ENCODE measurements around the gene GOSR2. TPM values are rescaled to one million over a fixed set of nuclear protein-coding genes. Genes with fewer than 3 reads are reported as not detected.

The GOSR2 gene
- total and polyA plus RNA-seq, 2 of the 8 experiments (the other 6 are each of a cell fraction or from before 2014, with no cell fraction given), result 28.2 to 36.2 TPM

DNA sequence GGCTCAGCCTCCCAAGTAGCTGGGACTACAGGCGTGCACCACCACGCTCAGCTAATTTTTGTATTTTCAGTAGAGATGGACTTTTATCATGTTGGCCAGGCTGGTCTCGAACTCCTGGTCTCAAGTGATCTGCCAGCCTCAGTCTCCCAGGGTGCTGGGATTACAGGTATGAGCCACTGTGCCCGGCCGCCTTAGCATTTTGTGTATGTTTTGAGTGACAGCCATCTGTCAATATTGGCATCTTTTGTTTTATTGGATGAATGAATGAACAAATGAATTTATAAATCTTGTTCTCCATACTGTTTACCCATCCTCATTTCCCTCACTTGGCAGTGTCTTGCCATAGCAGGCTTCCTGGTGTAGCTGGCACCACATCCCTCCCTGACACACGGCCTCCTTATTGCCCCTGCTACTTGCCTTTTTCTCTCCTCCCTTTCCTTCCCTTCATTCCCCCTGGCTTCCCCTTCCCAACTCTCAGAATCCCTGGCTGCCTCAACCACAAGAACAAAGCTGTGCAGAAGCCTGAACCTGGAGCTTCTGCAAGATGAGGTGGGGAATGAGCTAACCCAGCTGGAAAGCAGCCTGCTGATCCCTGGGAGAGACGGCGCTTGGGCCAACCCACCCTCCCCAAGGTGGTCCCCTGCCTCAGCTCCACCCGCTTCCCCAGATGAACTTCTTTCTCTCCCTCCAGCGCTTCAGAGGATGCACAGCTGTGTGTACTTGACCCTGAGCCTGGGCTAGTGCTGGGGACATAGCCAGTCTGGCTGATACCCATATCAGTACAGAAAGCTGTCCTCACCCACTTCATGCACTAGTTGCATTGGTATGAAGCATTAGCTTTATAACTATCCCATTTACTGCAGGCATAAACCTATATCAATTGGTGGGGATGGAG, 37.3 kb upstream of the GOSR2 start:
- H2BK120ac ChIP-seq (replicated peaks; ENCODE audit: low read depth, low read length), result no peak overlapping the region
- H4K8ac ChIP-seq (ENCODE audit: extremely low read depth, insufficient read depth, low read length), result no peak overlapping the region
- H3K36me3 ChIP-seq (ENCODE audit: control insufficient read depth in 2 of 4, insufficient read depth in 4 of 4, low read length in 3 of 4), result no peaks in the 10 kb centered on the region
- H3K4me1 ChIP-seq (replicated peaks in 1 of 4; ENCODE audit: control insufficient read depth in 3 of 4, insufficient read depth in 4 of 4, low read length in 3 of 4), result no peaks in the 10 kb centered on the region; a peak in 2 of 7 replicates
- H3K9ac ChIP-seq (replicated peaks in 1 of 4; ENCODE audit: extremely low read depth in 1 of 4, low read depth in 3 of 4, low read length in 3 of 4), result no peak overlapping the region
- no peak for DNase-seq (ENCODE audit: low read depth in 1 of 2, low spot score in 2 of 2)
- no peaks in the 10 kb centered on the region for H3K9me3 ChIP-seq (ENCODE audit: insufficient read depth in 2 of 2, low read depth in 1 of 2, low read length in 1 of 2)
- H2BK20ac ChIP-seq (ENCODE audit: low read length), result no peak overlapping the region
- no peaks in the 10 kb centered on the region for H3K27me3 ChIP-seq (replicated peaks in 1 of 4; ENCODE audit: control insufficient read depth in 3 of 4, extremely low read depth in 1 of 4, insufficient read depth in 3 of 4, low read length in 3 of 4)
- no peak overlapping the region for H2BK12ac ChIP-seq (ENCODE audit: low read depth, low read length)
- no peak overlapping the region for H3K4ac ChIP-seq (replicated peaks; ENCODE audit: insufficient read length, low read depth, low read length)
- H3K4me3 ChIP-seq (ENCODE audit: extremely low read depth in 1 of 4, insufficient read depth in 2 of 4, low read depth in 3 of 4, low read length in 4 of 4), result no peak overlapping the region
- no peak overlapping the region for H3K4me2 ChIP-seq (ENCODE audit: insufficient read depth in 1 of 2, low read depth in 2 of 2, low read length in 2 of 2)
- POLR2A ChIA-PET (ENCODE audit: partially characterized antibody), result interaction anchor here (1.2 kb wide), 1 partner anchor 20 kb away, joined by 3 read pairs; no protein-coding TSS in a partner anchor
- FAIRE-seq, result no peak
- H3K79me2 ChIP-seq (ENCODE audit: control insufficient read depth in 1 of 2, insufficient read depth in 2 of 2, low read length in 2 of 2), result no peaks in the 10 kb centered on the region
- no peaks in the 10 kb centered on the region for H3K23me2 ChIP-seq (ENCODE audit: low read depth, low read length)
- H3K79me1 ChIP-seq (ENCODE audit: low read depth, low read length), result no peaks in the 10 kb centered on the region
- H3K27ac ChIP-seq (ENCODE audit: low read depth, low read length), result no peak overlapping the region
- H4K91ac ChIP-seq (replicated peaks; ENCODE audit: insufficient read length, low read length), result no peak overlapping the region
- CTCF ChIA-PET (ENCODE audit: partially characterized antibody), result interaction anchor here (0.6 to 4.3 kb wide), 7 partner anchors 10 to 710 kb away, joined by 3 to 41 read pairs (median 5); no protein-coding TSS in a partner anchor
- WGBS, 2 experiments (ENCODE audit: extremely low coverage in 1 of 2, insufficient coverage in 1 of 2, insufficient read length in 1 of 2, insufficient replicate concordance in 2 of 2, low coverage in 1 of 2, low lambda C conversion rate in 2 of 2, missing lambda C conversion rate in 1 of 2), result 82% methylated on average over 10 of the region's 10 CpGs; no CpG with 5 or more reads in 1 of the 2 experiments
- no peak overlapping the region for H4K5ac ChIP-seq (ENCODE audit: insufficient read length, low read depth, low read length)
- H2BK15ac ChIP-seq (ENCODE audit: low read length), result no peak overlapping the region
- no peaks in the 10 kb centered on the region for H4K20me1 ChIP-seq (replicated peaks in 1 of 2; ENCODE audit: control insufficient read depth in 1 of 2, insufficient read depth in 2 of 2, low read length in 2 of 2)
- no peak overlapping the region for H2BK5ac ChIP-seq (ENCODE audit: low read depth, low read length)
- no peak overlapping the region for H2AK5ac ChIP-seq (ENCODE audit: low read depth, low read length)
- no peak overlapping the region for H3K56ac ChIP-seq (replicated peaks; ENCODE audit: insufficient read length, low read depth, low read length)
- no peak overlapping the region for H3K23ac ChIP-seq (ENCODE audit: insufficient read length)
- H3K14ac ChIP-seq (ENCODE audit: insufficient read length), result no peak overlapping the region
- H3K18ac ChIP-seq (ENCODE audit: extremely low read depth, low read length), result no peak overlapping the region
- H2AFZ ChIP-seq (ENCODE audit: low read length), result no peak overlapping the region
- TF ChIP-seq SUZ12 (IDR thresholded peaks at IDR 0.05; ENCODE audit: low read length) (no peak), RXRA (IDR thresholded peaks at IDR 0.05; ENCODE audit: insufficient read depth, low read depth, low read length) (no peak), JUND (IDR thresholded peaks at IDR 0.05; ENCODE audit: low read length) (no peak), TAF1 (IDR thresholded peaks at IDR 0.05; ENCODE audit: low read depth, low read length) (no peak), HDAC6 (IDR thresholded peaks at IDR 0.05; ENCODE audit: low read depth, low read length) (no peak), ATF3 (IDR thresholded peaks at IDR 0.05; ENCODE audit: insufficient read depth, low read depth, low read length) (no peak), CTCF (IDR thresholded peaks at IDR 0.05; ENCODE audit: control extremely low read depth in 1 of 3, insufficient read depth in 1 of 3, low read depth in 1 of 3, low read length in 3 of 3) (no peak), BACH1 (IDR thresholded peaks at IDR 0.05; ENCODE audit: low read length) (no peak), EZH2 (IDR thresholded peaks at IDR 0.05; ENCODE audit: low read depth, low read length, severe bottlenecking) (no peak)
